ENCODE results near the gene PHF19. TPM values are rescaled to one million over a fixed set of nuclear protein-coding genes. Genes with fewer than 3 reads are reported as not detected.

The PHF19 gene
- polyA plus RNA-seq, 1 of the 3 experiments (the other 2 are of a cell fraction) = 33.4 TPM

- Histone ChIP-seq H3K27ac (ENCODE audit: low read depth in 2 of 2, low read length in 1 of 2) (peak overlapping the region in 1 of 2 experiments; percentile 92; a peak in 2 of 4 replicates), H3K9me3 (no peaks in the 10 kb centered on the region), H3K4me1 (ENCODE audit: control insufficient read depth in 1 of 2, insufficient read depth in 2 of 2, low read depth in 1 of 2, low read length in 1 of 2) (peaks cover 29 to 73% of the 10 kb centered on the region in 2 experiments), H3K27me3 (ENCODE audit: insufficient read depth) (no peaks in the 10 kb centered on the region), H3K9ac (no peak overlapping the region), H2AFZ (ENCODE audit: low read depth) (no peak overlapping the region), H3K4me2 (no peak overlapping the region), H4K20me1 (ENCODE audit: insufficient read depth) (no peaks in the 10 kb centered on the region), H3K9me2 (no peaks in the 10 kb centered on the region), H3K4me3 (ENCODE audit: low read depth in 2 of 2, low read length in 1 of 2) (no peak overlapping the region), H3F3A (replicated peaks; ENCODE audit: insufficient read depth) (peaks cover 5% of the 10 kb centered on the region), H3K36me3 (replicated peaks in 1 of 2; ENCODE audit: control insufficient read depth in 1 of 2, insufficient read depth in 2 of 2, low read length in 1 of 2) (no peaks in the 10 kb centered on the region), H3K79me2 (ENCODE audit: insufficient read depth) (no peaks in the 10 kb centered on the region)
- CTCF ChIA-PET = interaction anchor here (0.8 to 6.3 kb wide), 6 partner anchors 9 to 45 kb away, joined by 3 to 42 read pairs (median 4); no protein-coding TSS in a partner anchor
- WGBS (ENCODE audit: low lambda C conversion rate) = 0% methylated on average over 1 of the region's 3 CpGs
- TF ChIP-seq RXRA (IDR thresholded peaks at IDR 0.05; ENCODE audit: borderline replicate concordance, low read depth) = no peak
- TF ChIP-seq USF2 (IDR thresholded peaks at IDR 0.05; ENCODE audit: borderline replicate concordance, low read depth, low read length) = no peak
- TF ChIP-seq PBX3 (IDR thresholded peaks at IDR 0.05) = no peak
- TF ChIP-seq FOXJ3 (CRISPR knock-in tag; IDR thresholded peaks at IDR 0.05) = no peak
- TF ChIP-seq RFX5 (IDR thresholded peaks at IDR 0.05; ENCODE audit: low read length) = no peak
- no peak for TF ChIP-seq NRF1 (IDR thresholded peaks at IDR 0.05; ENCODE audit: low read depth, low read length)
- no peak for TF ChIP-seq EZH2phosphoT487 (IDR thresholded peaks at IDR 0.05; ENCODE audit: borderline replicate concordance, low read depth)
- TF ChIP-seq FOXM1 (IDR thresholded peaks at IDR 0.05; ENCODE audit: low read depth) = no peak
- no peak for TF ChIP-seq SIN3A (IDR thresholded peaks at IDR 0.05; ENCODE audit: borderline replicate concordance, low read depth, low read length)
- no peak for TF ChIP-seq EP300 (IDR thresholded peaks at IDR 0.05; ENCODE audit: borderline replicate concordance in 1 of 2, low read depth in 1 of 2, low read length in 1 of 2)
- TF ChIP-seq GABPA (IDR thresholded peaks at IDR 0.05; ENCODE audit: low read depth) = no peak
- TF ChIP-seq IRF3 (IDR thresholded peaks at IDR 0.05; ENCODE audit: low read depth, low read length) = no peak
- TF ChIP-seq RCOR1 (IDR thresholded peaks at IDR 0.05; ENCODE audit: low read length) = no peak
- TF ChIP-seq, protein P1, sequence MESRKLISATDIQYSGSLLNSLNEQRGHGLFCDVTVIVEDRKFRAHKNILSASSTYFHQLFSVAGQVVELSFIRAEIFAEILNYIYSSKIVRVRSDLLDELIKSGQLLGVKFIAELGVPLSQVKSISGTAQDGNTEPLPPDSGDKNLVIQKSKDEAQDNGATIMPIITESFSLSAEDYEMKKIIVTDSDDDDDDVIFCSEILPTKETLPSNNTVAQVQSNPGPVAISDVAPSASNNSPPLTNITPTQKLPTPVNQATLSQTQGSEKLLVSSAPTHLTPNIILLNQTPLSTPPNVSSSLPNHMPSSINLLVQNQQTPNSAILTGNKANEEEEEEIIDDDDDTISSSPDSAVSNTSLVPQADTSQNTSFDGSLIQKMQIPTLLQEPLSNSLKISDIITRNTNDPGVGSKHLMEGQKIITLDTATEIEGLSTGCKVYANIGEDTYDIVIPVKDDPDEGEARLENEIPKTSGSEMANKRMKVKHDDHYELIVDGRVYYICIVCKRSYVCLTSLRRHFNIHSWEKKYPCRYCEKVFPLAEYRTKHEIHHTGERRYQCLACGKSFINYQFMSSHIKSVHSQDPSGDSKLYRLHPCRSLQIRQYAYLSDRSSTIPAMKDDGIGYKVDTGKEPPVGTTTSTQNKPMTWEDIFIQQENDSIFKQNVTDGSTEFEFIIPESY (IDR thresholded peaks at IDR 0.05; ENCODE audit: borderline replicate concordance, low read depth) = no peak
- TF ChIP-seq NFIC (IDR thresholded peaks at IDR 0.05; ENCODE audit: borderline replicate concordance) = no peak
- TF ChIP-seq, protein P2, sequence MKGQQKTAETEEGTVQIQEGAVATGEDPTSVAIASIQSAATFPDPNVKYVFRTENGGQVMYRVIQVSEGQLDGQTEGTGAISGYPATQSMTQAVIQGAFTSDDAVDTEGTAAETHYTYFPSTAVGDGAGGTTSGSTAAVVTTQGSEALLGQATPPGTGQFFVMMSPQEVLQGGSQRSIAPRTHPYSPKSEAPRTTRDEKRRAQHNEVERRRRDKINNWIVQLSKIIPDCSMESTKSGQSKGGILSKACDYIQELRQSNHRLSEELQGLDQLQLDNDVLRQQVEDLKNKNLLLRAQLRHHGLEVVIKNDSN (IDR thresholded peaks at IDR 0.05; ENCODE audit: borderline replicate concordance, low read depth) = no peak
- TF ChIP-seq MEF2A (IDR thresholded peaks at IDR 0.05; ENCODE audit: borderline replicate concordance, low read depth) = no peak
- TF ChIP-seq GATA2 (CRISPR knock-in tag; IDR thresholded peaks at IDR 0.05) = no peak
- no peak for TF ChIP-seq FOSL2 (IDR thresholded peaks at IDR 0.05; ENCODE audit: borderline replicate concordance, low read depth)
- TF ChIP-seq, protein P3, sequence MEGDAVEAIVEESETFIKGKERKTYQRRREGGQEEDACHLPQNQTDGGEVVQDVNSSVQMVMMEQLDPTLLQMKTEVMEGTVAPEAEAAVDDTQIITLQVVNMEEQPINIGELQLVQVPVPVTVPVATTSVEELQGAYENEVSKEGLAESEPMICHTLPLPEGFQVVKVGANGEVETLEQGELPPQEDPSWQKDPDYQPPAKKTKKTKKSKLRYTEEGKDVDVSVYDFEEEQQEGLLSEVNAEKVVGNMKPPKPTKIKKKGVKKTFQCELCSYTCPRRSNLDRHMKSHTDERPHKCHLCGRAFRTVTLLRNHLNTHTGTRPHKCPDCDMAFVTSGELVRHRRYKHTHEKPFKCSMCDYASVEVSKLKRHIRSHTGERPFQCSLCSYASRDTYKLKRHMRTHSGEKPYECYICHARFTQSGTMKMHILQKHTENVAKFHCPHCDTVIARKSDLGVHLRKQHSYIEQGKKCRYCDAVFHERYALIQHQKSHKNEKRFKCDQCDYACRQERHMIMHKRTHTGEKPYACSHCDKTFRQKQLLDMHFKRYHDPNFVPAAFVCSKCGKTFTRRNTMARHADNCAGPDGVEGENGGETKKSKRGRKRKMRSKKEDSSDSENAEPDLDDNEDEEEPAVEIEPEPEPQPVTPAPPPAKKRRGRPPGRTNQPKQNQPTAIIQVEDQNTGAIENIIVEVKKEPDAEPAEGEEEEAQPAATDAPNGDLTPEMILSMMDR (IDR thresholded peaks at IDR 0.05) = no peak
- DNase-seq = no peak
- POLR2A ChIA-PET = interaction anchor here (1.4 kb wide), 1 partner anchor 15 kb away, joined by 10 read pairs; no protein-coding TSS in a partner anchor
These were observed 43.8 kb upstream of the PHF19 start for GRCh38 chr9:120920806-120921178.
